Amniotic stem cell (primary cell): ENCODE data around the gene CNOT6L.
"Not testable (repeated sequence)": the region's sequence is repeated elsewhere in the genome, so short reads cannot be mapped to it uniquely, and the experiment has no call there.

ENCODE experiments used
- DNase-seq: peaks from one replicate; lab custom pipeline; 2025; lab: John Stamatoyannopoulos, UW

The CNOT6L gene

GRCh38 chr4:77818602-77819403 lies at the start of gene CNOT6L:
TSS of gene CNOT6L (minus strand) at chr4:77819368. CDS start at chr4:77819308, 60 bp downstream.
- peak; percentile 56 for DNase-seq

- DNase-seq: no peak
Measured at GRCh38 chr4:77865259-77865658, 46.1 kb upstream of the CNOT6L start.

GRCh38 chr4:77863341-77863740 lies 44.2 kb upstream of the CNOT6L start:
- not testable (repeated sequence) for DNase-seq

GRCh38 chr4:77862478-77863216 lies 43.5 kb upstream of the CNOT6L start, which contains the start of gene MRPL1:
TSS of gene MRPL1 (plus strand) at chr4:77862830. CDS start at chr4:77862849, 19 bp downstream.
- DNase-seq: peak; percentile 87

GRCh38 chr4:77861495-77861894 lies 42.3 kb upstream of the CNOT6L start:
- no peak for DNase-seq

GRCh38 chr4:77859256-77859655 lies 40.1 kb upstream of the CNOT6L start:
- no peak for DNase-seq

- DNase-seq: no peak
Measured at GRCh38 chr4:77856152-77856551, 37.0 kb upstream of the CNOT6L start.

- DNase-seq: no peak
Measured at GRCh38 chr4:77854431-77855111, 35.4 kb upstream of the CNOT6L start.

- DNase-seq: no peak
Measured at GRCh38 chr4:77852892-77853495, 33.8 kb upstream of the CNOT6L start.

- DNase-seq: no peak
Measured at GRCh38 chr4:77849278-77849965, 30.3 kb upstream of the CNOT6L start.

GRCh38 chr4:77848508-77848907 lies 29.3 kb upstream of the CNOT6L start:
- DNase-seq: no peak

GRCh38 chr4:77845929-77846328 lies 26.8 kb upstream of the CNOT6L start:
- DNase-seq: no peak

GRCh38 chr4:77845400-77845799 lies 26.2 kb upstream of the CNOT6L start:
- DNase-seq: no peak

GRCh38 chr4:77844363-77844762 lies 25.2 kb upstream of the CNOT6L start:
- no peak for DNase-seq

GRCh38 chr4:77843628-77844027 lies 24.5 kb upstream of the CNOT6L start:
- no peak for DNase-seq

GRCh38 chr4:77834403-77834802 lies 15.2 kb upstream of the CNOT6L start:
- DNase-seq: no peak

GRCh38 chr4:77833126-77833724 lies 14.1 kb upstream of the CNOT6L start:
- DNase-seq: no peak

- no peak for DNase-seq
Measured at GRCh38 chr4:77827343-77827742, 8.2 kb upstream of the CNOT6L start.

GRCh38 chr4:77826275-77826674 lies 7.1 kb upstream of the CNOT6L start:
- no peak for DNase-seq

- DNase-seq: no peak
Measured at GRCh38 chr4:77821775-77822174, 2.6 kb upstream of the CNOT6L start.
